ENCODE measurements around the gene SOX30.

Gene SOX30

DNA sequence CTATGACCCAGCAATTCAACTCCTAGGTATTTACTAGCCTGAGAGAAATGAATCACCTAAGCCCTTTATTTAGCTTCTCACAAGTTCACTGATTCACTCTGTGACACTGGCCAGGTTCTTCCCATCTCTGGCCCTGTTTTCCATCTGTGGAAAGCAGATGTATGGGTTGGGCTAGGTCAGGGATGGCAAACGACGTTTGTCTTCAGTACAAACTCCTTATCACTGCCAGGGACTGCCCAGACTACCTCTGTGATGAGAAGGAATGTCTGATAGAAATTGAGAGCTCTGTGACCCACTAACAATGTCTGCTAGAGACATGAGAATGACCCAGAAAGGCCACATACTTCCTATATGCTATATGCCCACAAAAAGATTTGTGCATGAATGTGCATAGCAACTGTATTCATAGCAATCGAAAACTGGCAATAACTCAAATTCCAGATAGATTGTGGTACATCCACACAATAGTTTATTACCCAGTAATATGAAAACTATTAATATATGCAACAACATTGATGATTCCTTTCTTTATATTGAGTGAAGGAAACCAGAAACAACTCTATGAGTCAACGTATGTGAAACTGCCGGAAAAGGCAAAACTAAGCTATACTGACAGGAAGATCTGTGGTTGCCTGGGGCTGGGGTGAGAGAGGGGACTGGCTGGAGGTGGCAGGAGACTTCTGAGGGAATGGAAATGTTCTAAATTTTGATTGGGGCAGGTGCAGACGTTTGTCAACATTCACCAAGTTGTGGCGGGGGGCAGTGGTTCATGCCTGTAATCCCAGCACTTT lies 44.7 kb downstream of the SOX30 start:
- DNase-seq, result no peak

DNA sequence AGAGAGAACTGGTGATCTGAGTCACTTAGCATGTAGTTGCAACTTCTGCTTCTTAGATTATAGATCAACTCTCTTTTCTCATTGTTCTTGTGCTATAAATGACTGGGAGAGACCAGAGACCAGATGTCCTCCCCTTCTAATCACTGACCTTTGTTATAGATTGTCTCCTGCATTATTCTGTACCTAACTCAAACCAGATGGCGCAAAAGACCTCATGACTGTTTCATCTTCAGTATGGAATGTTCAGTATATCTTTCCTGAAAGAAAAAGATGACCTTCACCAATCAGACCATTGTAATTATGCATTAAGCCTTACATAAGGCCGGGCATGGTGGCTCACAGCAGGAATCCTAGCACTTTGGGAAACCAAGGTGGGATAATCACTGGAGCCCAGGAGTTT lies 46.2 kb downstream of the SOX30 start:
- DNase-seq, result no peak

GRCh38 chr5:157603333-157604190 lies 48.7 kb downstream of the SOX30 start:
- no peak for DNase-seq

GRCh38 chr5:157602505-157602904 lies 49.7 kb downstream of the SOX30 start:
- no peak for DNase-seq

DNA sequence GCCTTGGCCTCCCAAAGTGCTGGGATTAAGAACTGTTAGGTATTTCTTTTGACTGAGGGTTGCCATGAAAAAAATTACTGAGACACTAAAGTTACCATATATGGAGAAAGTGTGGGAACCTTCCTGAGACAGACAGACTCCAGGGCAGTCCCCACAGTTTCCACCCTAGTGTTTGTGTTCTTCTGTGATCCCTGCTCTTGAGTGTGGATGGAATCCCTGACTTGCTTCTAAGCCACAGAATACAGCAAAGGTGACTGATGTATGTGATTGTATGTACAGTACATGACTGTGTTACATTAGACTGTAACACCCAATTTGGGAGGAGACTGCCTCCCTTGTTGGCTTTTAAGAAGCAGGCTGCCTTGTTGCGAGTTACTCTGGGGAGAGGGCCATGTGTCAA lies 52.0 kb downstream of the SOX30 start:
- no peak for DNase-seq

DNA sequence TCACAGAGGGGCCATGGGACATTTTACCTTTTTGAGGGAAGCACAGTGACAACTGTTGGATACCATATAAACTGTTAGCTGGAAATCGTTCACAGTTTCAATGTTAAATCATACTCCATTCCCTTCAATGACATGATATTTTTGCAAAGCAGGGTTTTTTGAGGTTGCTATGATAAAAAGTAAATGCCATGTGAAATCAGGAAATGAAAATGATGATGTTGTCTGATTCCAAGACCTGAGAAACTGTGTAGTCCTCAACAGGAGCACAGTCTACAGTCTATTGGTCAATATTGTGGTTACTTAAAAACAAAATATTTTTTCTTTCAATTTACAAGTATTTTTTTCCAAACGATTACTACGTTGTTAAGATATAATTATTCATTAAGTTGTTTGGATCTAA lies 52.7 kb downstream of the SOX30 start:
- no peak for DNase-seq

- peak; percentile 25 for DNase-seq
These were observed 53.8 kb downstream of the SOX30 start for GRCh38 chr5:157598350-157598936.

DNA sequence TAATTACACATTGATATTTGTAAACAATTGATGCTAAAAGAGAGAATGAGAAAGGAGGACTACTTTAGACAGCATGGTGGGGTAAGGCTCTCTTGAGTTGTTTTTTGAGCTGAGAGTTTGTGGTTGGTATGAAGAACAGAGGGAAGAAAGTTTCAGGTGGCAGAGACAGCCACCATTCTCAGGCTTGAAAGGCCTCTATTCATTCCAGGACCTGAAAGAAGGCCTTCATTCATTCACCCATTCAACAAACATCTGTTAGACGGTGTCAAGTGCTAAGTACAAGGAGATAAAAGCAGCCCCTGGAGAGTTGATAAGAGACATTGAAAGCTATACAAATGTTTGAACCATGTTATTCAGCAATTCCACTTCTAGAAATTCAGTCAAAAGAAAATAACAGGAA lies 55.0 kb downstream of the SOX30 start:
- DNase-seq, result no peak

GRCh38 chr5:157596487-157596886 lies 55.8 kb downstream of the SOX30 start:
- no peak for DNase-seq

DNA sequence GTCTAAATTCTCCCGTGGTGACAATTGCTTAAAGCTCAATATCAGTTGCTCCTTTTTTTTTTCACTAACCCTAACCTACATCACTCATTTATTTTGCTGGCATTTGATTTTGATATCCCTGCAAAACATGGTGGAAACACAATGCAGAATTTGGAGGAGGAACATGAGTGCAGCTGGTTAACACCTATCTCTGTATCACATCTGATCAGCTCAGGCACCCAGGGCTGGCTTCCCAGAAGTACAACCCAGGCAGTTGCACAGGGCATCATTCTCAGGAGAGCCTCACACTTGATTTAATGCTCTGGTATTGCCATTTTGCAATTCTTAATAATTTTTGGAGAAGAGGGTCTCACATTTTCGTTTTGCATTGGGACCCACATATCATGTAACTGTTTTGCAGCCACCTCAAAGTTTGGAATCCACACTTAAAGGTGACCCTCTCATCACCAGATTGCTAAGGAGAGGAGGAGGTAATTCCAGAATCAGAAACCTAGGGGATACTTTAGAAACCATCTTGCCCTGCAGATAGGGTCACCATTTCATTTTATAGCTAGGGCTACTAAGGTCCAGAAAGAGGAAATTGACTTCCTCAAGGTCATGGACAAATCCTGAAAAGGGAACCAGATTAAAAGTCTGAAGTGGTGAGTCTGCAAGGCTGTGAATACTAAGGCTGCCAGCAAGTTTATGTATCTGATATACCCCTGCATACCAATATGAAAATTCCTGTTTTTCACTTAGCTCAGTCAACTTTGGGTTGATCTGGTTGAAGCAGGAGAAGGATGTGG lies 57.4 kb downstream of the SOX30 start:
- DNase-seq, result peak; percentile 65

DNA sequence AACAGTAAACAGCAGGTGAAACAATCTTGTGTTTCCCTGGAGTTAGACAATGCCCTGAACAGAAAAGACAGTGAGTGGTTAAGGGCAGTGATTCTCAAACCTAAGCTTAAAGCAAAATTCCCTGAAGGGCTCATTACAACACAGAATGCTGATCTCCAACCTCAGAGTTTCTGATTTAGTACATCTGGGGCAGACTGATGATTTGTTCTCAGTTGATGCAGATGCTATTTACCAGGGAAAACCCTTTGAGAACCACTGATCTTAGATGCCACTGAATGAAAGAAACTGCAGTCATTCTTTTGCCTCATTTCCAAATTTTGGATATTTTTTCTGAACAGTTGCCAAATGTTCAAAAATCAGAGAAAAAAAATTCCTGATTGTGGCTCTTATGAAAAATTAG lies 58.0 kb downstream of the SOX30 start:
- DNase-seq, result no peak

DNA sequence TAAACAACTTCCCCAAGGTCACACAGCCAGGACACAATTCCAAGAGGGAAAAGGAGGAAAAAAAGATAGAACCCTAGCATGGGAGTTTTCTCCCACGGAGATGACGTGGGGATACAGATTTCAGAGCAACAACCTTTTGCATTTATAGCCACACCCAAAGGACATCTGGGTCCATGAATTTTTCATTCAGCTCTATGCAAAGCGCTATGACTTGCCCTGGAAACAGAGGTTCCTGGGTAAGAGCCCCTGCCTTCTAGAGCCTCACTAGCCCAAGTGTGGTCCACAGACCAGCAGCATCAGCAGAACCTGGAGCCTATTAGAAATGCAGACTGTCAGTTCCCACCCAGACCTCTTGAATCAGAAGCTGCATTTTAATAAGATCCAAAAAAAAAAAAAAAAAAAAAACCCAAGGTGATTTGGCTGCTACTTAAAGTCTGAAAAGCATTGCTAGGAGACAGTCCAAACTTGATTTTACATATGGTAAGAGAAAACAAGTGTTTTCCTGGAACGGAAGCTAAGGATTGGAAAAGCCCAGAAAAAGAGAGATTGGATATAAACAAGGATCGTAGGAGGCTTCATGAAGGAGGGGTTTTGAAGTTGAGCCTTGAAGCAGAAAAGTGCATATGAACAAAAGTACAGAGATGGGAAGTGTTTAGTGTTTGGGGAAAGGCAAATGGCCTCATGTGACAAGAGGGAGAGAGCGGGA lies 59.0 kb downstream of the SOX30 start:
- no peak for DNase-seq

GRCh38 chr5:157592594-157592993 lies 59.6 kb downstream of the SOX30 start:
- DNase-seq, result no peak

DNA sequence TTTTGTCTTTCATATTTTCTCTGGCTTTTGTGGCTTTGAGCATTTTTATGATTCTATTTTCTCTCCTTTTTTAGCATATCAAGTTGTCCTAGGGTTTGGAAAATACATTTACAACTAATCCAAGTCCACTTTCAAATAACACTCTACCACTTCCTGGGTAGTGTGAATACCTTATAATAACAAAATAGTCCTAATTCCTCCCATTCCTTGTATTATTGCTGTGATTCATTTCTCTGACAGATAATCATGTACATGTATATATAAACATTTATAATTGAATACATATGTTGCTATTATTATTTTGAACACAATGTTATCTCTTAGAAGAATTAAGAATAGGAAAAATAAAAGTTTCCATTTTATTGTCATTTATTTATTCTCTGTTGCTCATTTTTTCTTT lies 61.8 kb downstream of the SOX30 start:
- no peak for DNase-seq

DNA sequence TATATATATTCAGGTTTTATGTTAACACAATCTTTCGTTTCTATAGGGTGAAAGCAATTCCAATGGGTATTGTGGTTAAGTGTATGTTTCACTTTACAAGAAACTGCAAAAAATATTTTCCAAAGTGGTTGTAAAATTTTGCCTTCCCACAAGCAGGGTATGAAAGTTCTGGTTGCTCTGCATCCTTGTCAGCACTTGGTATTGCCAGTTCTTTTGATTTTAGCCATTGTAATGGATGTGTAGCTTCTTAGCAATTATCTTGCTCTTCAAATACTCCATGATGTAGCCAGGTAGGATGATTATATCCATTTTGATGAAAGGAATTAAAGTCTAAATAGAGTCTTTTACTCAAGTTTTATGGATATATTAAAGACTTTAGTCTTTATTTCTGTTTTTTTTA lies 67.6 kb downstream of the SOX30 start:
- DNase-seq, result no peak

GRCh38 chr5:157582731-157583620 lies 69.3 kb downstream of the SOX30 start:
- no peak for DNase-seq

- no peak for DNase-seq
These were observed 70.3 kb downstream of the SOX30 start for GRCh38 chr5:157581901-157582300.

- no peak for DNase-seq
These were observed 74.0 kb downstream of the SOX30 start for GRCh38 chr5:157578079-157578780.

DNA sequence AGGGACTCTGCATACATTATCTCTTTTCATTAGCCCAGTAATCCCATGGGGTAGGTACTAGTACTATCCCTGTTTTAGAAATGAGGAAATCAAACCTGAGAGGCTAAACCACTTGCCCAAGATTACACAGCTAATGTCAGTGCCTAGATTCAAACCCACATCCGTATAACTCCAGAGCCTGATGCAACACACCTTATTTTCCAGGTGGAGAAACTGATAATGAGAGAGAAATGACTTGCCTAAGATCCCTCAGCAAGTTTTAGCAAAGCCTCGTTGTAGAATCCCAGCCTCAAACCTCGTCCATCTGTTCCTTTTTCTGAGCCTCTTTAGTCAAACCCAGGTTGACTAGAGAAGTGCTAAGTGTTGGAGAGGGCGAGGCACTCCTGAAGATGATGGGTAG lies 75.6 kb downstream of the SOX30 start:
- no peak for DNase-seq
